GM21381 (cell line): ENCODE results near the gene TRIAP1.
"Not testable (repeated sequence)": the region's sequence is repeated elsewhere in the genome, so short reads cannot be mapped to it uniquely, and the experiment has no call there.

Experiments used
- ATAC-seq: cut with Tn5 transposase; IDR thresholded peaks from one replicate; pipeline ENCODE4 v1.9.1; 2021; ENCODE audit warnings: mild to moderate bottlenecking, moderate library complexity; ENCODE audit not compliant: unreplicated experiment

TRIAP1 gene

DNA sequence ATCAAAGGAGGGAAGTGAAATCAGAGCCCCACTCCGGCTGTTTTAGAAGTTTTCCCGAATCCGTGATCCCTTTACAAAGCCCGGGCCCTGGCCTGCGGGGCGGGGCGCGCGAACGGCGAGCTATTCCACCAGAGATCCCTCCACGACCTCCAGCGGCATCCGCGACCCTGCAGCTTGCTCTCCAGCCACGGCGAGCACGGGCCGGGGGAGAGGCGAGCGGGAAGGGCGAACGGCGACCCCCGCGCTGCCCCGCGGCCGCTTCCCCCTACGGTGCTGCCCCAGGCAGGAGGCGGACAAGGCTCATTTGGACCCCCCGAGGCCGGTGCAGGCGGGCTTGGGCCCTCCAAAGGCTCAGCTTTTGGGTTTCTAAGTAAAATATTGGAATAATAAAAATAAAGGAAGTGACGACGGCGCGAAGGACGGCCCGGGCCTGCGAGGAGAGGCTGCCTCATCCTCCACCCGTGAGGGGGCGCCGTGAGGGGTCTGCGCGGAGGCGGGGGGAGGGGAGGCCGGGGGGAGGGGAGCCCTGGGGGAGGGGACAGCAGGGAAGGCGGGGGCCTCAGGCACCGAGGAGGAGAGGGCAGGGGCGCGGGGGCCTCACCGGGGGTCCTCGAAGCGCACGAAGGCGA is 22.8 kb upstream of the TRIAP1 start:
- ATAC-seq: peak; percentile 28

DNA sequence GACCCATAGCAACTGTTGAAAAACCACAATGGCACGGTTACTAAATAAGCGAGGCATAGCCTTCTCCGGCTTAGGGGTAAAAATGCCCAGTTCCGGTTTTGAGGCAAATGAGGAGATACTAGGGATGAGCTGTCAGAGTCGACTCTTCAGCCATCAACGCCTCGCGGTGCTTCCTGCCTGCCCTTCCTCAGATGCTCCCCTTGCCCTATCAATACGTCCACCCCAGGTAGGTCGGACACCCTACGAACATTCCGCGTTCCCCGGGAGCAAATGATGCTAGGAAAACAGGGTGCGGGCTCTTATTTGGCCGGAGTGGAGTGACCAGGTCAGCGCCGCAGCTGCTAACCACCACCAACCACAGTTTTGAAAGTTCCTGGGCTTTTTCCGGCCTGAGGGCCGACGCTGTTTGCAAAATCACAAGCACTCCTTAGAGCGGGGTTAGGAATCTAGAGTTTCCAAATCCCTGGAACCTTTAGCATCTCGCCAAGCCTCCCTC is 22.2 kb upstream of the TRIAP1 start:
- no peak for ATAC-seq

DNA sequence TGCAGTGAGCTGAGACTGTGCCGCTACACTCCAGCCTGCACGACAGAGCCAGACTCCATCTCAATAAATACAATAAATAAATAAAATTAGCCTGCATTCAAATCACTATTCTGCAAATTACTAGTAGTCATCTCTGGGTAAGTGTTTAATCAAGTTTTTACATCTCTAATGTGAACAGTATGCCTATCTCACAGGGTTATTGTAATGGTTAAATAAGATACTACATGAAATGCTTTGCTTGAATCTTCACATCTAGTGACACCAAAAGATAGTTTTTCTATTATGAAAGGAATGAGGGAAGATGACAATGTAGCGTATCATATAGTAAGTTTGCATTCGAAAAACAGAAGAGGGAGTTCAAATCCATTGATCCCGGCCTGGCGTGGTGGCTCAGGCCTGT is 21.3 kb upstream of the TRIAP1 start:
- ATAC-seq: no peak

DNA sequence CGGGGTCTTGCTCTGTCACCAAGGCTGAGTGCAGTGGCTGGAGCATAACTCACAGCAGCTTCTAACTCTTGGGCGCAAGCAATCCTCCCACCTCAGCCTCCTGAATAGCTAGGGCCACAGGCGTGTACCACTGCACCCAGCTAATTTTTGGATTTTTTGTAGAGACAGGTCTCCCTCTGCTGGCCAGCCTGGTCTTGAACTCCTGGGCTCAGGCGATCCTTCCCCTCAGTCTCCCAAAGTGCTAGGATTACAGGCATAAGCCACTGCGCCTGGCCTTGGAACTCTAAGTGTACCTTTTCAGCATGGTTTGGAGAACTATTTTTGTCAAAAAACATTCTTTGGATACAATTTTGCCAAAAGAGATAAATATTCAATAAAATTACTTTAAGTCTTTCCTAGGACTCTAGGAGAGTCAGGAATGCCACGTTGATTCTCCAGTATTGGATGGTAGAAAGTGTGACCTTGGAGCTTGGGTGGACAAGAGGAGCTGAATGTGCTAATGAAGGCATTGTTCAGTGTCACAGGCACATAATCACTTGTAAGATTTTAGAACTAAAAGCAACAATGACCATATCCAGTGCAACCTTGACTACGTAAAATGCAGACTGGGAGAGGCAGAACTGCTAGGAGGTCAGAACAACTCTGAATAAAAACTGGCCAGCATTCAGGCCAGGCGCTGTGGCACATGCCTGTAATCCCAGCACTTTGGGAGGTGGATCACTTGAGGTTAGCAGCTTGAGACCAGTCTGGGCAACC is 20.6 kb upstream of the TRIAP1 start:
- no peak for ATAC-seq

DNA sequence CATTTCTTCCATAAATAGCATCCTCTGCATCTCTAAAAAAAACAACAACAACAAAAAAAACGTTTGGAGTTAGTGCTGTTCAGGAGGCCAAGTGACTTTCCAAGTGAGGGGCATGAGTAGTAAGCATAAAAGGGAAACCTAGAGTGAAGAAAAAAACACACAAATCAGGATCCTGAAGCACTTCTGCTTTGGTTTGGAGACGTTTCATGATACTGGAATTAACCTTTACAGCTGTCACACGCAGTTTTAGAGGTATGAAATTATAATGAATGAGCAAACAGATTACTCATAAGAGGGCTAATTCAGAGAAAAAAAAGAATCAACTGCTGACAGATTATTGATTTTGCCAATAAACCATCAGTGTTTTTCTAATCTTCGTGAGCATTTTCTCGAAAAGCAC is 19.6 kb upstream of the TRIAP1 start:
- no peak for ATAC-seq

DNA sequence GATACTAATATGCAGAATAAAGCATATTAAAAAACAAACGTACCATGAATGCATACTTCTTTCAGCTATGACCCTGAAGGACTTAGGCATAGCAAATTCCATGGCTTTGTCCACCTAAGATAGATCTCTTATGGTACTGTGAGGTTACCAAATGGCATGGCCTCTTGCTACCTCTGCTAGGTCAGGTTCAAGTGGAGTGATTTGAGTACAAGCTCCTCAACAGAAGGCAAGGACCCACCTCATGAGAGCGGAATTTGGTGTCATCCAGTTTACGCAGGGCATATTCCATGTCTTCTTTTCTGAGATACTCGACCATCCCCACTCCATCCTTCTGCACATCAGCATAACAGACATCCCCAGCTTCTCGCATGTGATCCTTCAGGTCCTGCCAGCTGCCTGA is 17.5 kb upstream of the TRIAP1 start:
- ATAC-seq: no peak

DNA sequence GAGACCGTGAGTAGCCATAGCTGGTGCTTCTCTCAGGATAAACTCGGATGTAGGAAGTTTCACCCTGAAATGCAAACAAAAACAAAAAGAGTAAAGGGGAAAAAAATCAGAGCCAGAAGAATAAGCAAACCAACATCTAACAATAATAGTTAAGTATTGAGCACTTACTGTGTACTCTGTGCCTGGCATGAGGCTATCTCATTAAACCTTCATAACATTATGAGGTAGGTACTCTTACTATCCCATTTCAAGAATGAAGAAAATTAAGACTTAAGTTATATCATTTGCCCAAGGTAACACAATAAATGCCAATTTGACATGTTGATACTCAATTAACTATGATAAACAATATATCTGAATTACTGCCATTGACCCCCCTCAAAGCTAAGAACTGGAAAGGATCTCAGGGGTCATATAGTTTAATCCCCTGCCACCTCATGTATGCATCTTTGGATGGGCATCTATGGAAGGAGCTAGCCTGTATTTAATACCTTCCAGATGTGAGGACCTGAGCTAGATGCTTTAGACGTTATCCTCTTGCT is 16.0 kb upstream of the TRIAP1 start:
- no peak for ATAC-seq

DNA sequence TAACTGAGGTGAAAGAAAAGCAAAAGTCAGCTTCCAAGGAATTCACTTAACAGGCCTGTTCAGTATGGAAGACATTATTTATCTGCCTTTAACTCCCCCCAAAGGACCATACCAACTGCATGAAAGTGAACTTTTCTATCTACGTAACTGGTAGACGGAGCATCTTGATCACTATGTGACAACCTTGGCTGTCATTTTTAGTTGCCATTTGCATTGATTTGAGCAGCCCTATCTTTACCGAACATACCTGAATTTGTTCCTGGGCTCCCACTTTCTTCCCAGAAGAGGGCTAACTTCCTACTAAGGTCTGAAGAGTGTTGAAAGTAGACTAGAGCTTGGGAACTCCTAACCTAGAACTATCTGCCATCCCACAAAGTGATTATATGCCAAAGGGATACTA is 14.0 kb upstream of the TRIAP1 start:
- no peak for ATAC-seq

DNA sequence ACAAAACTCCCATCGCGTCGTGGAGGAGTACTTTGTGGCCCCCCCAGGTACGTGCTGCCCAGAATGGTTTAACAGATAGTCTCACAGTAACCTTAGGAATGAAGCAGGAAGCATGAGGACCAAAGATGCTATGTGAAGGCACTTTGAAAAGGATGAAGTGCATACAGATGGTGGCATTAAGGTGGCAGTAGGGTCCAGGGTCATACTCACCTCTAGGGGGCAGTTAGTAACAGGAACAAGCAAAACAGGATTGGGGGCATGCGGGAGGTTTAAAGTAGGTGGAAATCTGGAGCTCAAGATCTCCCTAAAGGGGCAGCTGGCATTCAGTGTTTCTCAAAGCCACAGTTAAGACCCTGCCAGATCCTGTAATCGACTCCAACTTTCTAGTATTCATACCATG is 10.9 kb upstream of the TRIAP1 start:
- no peak for ATAC-seq

DNA sequence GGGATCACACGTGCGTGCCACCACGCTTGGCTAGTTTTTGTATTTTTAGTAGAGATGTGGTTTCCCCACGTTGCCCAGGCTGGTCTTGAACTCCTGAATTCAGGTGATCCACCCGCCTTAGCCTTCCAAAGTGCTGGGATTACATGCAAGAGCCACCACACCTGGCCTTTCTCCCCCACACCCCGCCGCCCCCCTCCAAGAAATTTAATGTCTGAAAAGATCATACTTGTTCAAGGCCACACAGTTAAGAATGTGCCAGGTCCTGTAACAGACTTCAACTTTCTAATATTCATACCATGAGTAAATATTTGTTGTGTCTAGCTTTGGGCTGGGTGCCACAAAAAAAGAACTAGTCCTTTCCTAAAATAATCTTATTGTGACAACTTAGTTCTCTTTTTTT is 9.1 kb upstream of the TRIAP1 start:
- no peak for ATAC-seq

DNA sequence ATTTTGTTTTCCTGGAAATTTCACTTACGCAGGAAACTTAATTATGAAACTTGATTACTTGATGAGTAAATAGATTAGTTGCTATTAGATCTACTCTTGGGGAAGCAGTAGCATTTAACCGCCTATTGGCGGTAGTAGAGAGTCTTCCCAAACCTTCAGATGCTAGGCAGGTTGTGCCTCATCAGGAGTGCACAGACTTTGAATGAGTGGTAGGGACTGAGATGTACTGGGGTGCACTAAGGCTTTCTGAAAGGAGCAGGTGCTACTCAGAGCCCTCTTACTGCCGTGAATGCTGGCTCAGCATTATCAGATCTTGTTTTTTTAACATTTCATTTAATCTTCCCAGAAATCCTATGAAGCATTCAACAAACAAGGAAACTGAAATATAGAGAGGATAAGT is 7.8 kb upstream of the TRIAP1 start:
- no peak for ATAC-seq

DNA sequence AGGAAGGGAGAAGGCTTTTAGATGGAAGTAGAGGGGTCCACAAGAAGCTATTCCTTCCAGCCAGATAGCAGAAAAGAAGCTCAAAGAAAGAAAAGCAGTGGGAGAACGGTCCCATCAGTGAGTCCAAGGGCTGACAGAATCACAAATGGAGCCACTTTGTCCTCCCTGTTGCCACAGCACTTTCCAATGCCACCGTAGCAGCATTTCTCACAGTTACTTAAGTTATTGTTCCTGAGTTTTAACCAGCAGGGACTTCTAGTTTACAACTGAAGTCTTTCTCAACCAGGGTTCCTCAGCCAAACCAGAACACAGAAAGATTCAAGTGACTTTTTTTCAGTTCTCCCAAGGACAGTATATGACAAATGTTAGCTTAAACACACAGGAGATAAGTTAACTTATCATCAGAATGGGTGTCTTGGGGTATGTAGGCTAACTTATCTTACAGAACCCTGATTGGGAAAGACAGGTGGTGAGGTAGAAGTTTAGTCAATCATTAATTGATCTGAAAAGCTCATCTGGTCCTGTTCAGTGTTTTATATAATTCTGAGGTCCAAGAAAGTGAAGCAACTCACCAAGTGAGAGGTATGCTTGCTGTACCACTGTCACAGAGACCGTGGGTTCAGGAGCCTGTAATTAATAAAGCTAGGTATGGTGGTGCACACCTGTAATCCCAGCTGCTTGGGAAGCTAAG is 7.0 kb upstream of the TRIAP1 start:
- ATAC-seq: no peak

DNA sequence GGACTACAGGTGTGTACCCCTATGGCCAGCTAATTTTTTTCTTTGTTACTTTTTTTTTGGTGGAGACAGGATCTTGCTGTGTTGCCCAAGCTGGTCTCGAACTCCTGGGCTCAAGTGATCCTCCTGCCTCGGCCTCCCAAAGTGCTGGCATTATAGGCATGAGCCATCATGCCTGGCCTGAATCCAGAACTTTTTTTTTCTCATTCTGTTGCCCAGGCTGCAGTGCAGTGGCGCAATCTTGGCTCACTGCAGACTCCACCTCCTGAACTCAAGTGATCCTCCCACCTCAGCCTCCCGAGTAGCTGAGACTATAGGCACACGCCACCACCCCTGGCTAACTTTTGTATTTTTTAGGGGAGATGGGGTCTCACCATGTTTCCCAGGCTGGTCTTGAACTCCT is 6.3 kb upstream of the TRIAP1 start:
- not testable (repeated sequence) for ATAC-seq

DNA sequence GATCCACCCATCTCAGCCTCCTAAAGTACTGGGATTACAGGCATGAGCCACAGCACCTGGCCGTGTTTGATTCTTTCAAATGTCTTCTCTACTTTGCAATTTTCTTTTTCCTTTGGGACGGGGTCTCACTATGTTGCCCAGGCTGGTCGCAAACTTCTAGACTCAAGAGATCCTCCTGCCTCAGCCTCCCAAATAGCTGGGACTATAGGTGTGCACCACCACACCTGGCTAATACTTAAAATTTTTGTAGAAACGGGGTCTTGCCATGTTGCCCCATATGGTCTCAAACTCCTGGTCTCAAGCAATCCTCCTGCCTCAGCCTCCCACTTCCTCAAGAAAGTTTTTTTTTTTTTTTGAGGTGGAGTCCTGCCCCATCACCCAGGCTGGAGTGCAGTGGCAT is 1.8 kb upstream of the TRIAP1 start:
- no peak for ATAC-seq

DNA sequence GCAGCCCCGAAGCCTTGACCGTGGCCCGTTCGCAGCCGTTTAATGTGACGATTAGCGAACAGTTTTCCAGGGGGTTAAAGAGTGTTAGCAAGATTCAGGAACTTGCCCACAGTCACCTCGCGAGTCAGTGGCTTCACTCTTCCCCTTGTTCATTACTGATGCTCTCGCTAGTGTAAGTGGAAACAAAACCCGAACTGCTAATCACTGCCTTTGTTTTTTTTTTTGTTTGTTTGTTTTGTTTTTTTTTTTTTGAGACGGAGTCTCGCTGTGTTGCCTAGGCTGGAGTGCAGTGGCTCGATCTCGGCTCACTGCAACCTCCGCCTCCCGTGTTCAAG is 627 bp upstream of the TRIAP1 start:
- ATAC-seq: not testable (repeated sequence)

DNA sequence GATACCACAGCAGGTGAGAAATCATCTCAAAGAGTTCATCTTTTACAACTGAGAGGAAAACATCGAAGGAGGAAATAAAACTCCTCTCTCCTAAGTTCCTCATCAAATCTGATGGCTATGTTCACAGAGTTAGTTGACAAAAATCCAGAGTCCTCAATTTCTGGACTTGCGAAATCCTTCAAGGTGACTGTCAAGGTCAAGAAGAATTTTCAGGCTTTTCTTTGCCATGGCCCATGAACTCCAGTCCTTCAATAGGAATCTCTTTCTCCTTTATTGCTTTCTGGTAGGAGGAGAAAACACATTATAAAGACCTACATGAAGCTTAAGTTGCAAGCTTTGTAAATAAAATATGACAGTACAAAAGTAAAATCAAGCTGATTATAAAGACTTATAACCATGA is 1.5 kb downstream of the TRIAP1 start:
- no peak for ATAC-seq

DNA sequence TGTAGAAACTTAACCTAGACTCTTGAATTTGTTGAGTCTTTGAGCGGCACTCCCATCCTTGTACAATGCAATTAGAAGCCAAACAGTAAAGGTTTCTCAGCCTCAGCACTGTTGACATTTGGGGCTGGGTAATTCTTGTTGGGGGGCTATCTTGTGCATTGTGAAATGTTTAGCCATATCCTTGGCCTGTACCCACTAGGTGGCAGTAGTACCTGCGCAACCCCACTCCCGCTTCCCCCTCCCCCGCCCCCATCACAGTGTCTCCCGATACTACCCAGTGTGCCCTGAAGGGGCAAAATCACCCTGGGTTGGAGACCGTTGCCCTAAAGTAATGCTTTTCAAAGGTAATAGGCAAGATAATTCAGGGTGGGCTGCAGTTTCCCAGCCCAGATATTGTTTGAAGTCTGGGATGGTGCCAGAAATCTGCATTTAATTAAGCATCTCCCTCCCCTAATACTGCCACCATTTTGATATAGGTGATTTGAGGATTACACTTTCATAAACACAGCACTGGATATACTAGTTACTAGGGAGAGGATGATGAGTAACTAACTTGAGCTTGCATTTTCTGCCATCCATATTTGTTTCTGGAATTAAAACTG is 6.4 kb downstream of the TRIAP1 start:
- ATAC-seq: no peak

DNA sequence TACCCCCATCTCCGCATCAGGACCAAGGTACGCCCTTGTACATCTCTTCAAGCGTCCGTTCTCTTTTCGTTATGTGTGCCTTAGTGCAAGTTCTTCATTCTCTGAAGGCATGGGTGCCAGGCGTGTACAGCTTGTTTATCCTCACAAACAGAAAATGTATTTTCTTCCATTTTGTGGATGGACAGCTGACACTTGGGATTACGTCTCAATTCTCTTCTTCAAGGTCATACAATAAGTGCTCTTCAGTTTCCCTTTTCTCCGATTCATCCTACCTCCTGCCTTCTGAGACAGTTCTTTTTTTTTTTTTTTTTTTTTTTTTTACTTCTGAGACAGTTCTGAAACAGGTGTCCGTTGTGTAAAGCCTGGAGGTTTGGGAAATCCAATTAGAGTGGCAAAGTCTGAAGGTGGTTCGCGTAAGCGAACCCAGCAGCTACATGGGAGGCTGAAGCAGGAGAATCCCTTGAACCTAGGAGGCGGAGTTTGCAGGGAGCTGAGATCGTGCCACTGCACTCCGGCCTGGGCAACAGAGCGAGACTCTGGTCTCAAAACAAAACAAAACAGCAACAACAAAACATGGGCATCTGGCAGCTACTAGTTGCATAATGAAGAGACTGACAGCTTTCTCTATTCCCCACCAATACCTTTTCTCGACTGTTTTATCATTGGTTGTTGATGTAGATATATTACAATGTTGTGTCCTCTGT is 7.5 kb downstream of the TRIAP1 start:
- ATAC-seq: no peak

DNA sequence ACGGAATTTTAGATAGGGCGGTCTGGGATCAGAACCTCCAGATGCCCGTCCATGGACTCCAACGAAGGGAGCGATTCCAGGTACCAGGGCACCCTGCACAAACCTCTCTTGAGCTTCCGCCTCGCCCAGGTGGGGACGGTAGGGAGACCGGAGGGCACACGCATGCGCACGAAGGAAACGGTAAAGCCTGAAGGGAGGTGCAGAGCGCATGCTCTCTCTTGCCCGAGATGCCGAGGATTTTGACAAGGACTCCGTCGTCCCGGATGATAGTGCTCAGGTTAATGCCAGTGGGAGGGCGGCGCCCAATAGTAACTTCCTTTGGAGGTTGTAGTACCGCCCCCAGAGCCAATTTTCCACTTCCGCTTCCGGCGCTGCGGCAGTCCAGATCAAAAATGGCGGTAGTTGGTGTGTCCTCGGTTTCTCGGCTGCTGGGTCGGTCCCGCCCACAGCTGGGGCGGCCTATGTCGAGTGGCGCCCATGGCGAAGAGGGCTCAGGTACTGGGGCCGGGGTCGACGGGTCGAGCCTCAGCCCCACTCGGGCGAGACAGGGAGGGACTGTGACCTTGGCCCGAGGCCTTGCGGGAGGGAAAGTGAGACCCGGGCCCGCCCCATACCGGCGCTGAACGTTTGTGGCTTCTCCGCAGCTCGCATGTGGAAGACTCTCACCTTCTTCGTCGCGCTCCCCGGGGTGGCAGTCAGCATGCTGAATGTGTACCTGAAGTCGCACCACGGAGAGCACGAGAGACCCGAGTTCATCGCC is 8.3 kb downstream of the TRIAP1 start, which contains the start of gene COX6A1:
TSS of gene COX6A1 (plus strand) at position 379 of the 760 bp plus-strand sequence. CDS start at position 393, 14 bp downstream.
- ATAC-seq: peak; percentile 90
